Osteoblast (primary cell): Measurements from ENCODE around the gene ATG2B. TPM values are rescaled to one million over a fixed set of nuclear protein-coding genes. Genes with fewer than 3 reads are reported as not detected.

Experiments used
- DNase-seq: peaks from one replicate; pipeline ENCODE4 v3.0.0; 2011; ENCODE audit warnings: low spot score, mixed read lengths; ENCODE audit not compliant: insufficient read length; ENCODE audit errors: missing footprints
- H2AFZ ChIP-seq: 2 replicates; pipeline ENCODE4 v1.6.0; 2011; ENCODE audit warnings: mild to moderate bottlenecking, low read length
- H3K27ac ChIP-seq: 2 replicates; pipeline ENCODE4 v1.5.1; 2011; ENCODE audit warnings: mild to moderate bottlenecking, low read depth, low read length, moderate library complexity
- H3K27me3 ChIP-seq: 2 replicates; pipeline ENCODE4 v1.6.0; 2012; ENCODE audit warnings: mild to moderate bottlenecking, control low read depth, inconsistent platforms, low read length, moderate library complexity; ENCODE audit not compliant: insufficient read depth
- H3K36me3 ChIP-seq: 2 replicates; pipeline ENCODE4 v1.5.1; 2011; ENCODE audit warnings: mild to moderate bottlenecking, low read length, control low read depth, moderate library complexity; ENCODE audit not compliant: insufficient read depth
- H3K4me1 ChIP-seq: 2 replicates; pipeline ENCODE4 v1.5.1; 2011; ENCODE audit warnings: mild to moderate bottlenecking, low read length, control low read depth, moderate library complexity; ENCODE audit not compliant: insufficient read depth
- H3K4me2 ChIP-seq: 2 replicates; pipeline ENCODE4 v1.6.0; 2011; ENCODE audit warnings: mild to moderate bottlenecking, low read length; ENCODE audit not compliant: insufficient read depth
- H3K4me3 ChIP-seq: fragments of 200-600 bp; sonication (generic); 3 replicates; pipeline ENCODE4 v1.5.1; 2012; ENCODE audit warnings: mild to moderate bottlenecking, low read length, inconsistent platforms; ENCODE audit not compliant: insufficient read depth
- H3K79me2 ChIP-seq: 2 replicates; pipeline ENCODE4 v1.6.0; 2012; ENCODE audit warnings: mild to moderate bottlenecking, low read length, control low read depth, inconsistent platforms; ENCODE audit not compliant: insufficient read depth
- H3K9me3 ChIP-seq: 2 replicates; pipeline ENCODE4 v1.5.1; 2011; ENCODE audit warnings: low read depth, low read length, control low read depth
- H4K20me1 ChIP-seq: 2 replicates; pipeline ENCODE4 v1.6.0; 2012; ENCODE audit warnings: mild to moderate bottlenecking, low read length, control low read depth; ENCODE audit not compliant: insufficient read depth
- total RNA-seq: library from RNA; depleted of rRNA; stranded (reverse); fragments of >200 nt; gene quantifications from 2 replicates; pipeline ENCODE4 v1.2.3, GENCODE V29; 2012
- TF ChIP-seq, protein P1 (sequence below): IDR thresholded peaks from 2 replicates; pipeline ENCODE4 v1.5.1; 2011; ENCODE audit warnings: mild to moderate bottlenecking, low read depth, low read length, moderate library complexity; ENCODE audit errors: extremely low read depth

Gene ATG2B
- total RNA-seq, 1 donor = 35.1 TPM

DNA sequence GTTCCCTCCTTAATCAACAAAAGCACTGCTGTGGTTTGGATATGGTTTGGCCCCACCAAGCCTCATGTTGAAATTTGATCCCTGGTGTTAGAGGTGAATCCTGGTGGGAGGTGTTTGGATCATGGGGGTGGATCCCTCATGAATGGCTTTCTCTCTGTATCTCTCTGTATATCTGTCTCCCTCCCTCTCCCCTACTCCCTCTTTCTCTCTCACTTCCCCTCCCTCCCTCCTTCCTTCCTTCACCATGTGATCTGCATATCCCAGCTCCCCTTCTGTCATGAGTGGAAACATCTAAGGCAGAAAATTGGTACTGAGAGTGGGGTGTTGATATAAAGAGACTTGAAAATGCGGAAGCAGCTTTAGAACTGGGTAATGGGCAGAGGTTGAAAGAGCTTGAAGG lies 5.4 kb upstream of the ATG2B start:
- H3K4me3 ChIP-seq = no peak overlapping the region
- H2AFZ ChIP-seq = no peak overlapping the region
- TF ChIP-seq, protein P1, sequence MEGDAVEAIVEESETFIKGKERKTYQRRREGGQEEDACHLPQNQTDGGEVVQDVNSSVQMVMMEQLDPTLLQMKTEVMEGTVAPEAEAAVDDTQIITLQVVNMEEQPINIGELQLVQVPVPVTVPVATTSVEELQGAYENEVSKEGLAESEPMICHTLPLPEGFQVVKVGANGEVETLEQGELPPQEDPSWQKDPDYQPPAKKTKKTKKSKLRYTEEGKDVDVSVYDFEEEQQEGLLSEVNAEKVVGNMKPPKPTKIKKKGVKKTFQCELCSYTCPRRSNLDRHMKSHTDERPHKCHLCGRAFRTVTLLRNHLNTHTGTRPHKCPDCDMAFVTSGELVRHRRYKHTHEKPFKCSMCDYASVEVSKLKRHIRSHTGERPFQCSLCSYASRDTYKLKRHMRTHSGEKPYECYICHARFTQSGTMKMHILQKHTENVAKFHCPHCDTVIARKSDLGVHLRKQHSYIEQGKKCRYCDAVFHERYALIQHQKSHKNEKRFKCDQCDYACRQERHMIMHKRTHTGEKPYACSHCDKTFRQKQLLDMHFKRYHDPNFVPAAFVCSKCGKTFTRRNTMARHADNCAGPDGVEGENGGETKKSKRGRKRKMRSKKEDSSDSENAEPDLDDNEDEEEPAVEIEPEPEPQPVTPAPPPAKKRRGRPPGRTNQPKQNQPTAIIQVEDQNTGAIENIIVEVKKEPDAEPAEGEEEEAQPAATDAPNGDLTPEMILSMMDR = no peak
- no peak overlapping the region for H3K4me2 ChIP-seq
- H3K36me3 ChIP-seq = no peaks in the 10 kb centered on the region
- no peaks in the 10 kb centered on the region for H3K9me3 ChIP-seq
- no peaks in the 10 kb centered on the region for H3K27me3 ChIP-seq
- peaks cover 7% of the 10 kb centered on the region for H3K4me1 ChIP-seq
- no peak overlapping the region for H3K27ac ChIP-seq
- no peak for DNase-seq
- peaks cover 23% of the 10 kb centered on the region for H4K20me1 ChIP-seq
- H3K79me2 ChIP-seq = peaks cover 77% of the 10 kb centered on the region

DNA sequence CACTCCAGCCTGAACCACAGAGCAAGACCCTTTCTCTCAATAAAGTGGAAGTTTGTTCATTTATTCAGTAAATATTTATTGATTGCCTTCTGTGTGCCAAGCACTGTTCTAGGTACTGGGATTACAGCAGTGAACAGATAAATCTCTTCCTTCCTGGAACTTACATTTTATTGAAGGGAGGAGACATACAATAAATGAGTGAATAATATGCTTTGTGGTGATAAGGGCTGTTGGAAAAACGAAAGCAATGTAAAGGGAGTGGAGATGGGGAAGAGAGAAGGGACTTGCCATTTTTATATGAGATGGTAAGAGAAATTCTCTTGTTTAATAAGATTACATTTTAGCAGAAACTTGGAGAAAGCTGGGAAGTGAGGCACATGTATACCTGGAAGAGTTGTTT lies 1.8 kb upstream of the ATG2B start:
- Histone ChIP-seq H3K4me3 (no peak overlapping the region), H3K4me1 (peaks cover 17% of the 10 kb centered on the region), H3K79me2 (peaks cover 91% of the 10 kb centered on the region), H3K27ac (no peak overlapping the region), H3K27me3 (no peaks in the 10 kb centered on the region), H4K20me1 (peaks cover 43% of the 10 kb centered on the region), H3K4me2 (no peak overlapping the region), H2AFZ (no peak overlapping the region), H3K36me3 (no peaks in the 10 kb centered on the region), H3K9me3 (no peaks in the 10 kb centered on the region)
- TF ChIP-seq, protein P1 = no peak
- DNase-seq = no peak

DNA sequence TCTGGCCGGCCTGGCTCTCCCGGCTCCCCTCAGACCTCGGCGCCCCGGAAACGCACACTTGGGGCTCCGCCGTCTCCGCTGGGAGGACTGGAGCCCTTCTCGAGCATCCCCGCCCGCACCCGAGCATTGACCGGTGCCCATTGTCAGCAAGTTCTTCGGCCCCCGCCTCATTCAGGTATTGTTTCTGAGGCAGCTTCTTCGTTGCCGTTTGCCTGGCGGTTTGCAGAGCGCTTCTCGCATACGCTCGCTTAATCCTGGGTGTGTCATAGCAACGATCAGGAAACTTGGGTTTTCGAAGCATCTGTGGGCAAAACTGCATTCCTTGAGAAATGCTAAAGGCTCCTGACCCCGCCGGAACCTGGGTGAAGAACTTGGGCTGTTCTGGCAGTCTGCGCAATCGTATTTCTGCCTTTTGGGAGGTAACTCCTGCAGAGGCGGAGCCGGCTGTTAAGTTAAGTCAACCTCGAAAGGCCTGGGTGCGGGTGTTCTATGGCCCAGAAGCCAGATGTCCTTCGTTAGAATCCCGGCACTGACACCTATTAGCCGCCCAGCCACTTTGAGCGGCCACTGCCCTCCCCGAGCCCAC lies 703 bp upstream of the ATG2B start:
- Histone ChIP-seq H3K9me3 (no peaks in the 10 kb centered on the region), H3K4me2 (peak overlapping the region; percentile 96), H2AFZ (peak overlapping the region; percentile 94), H3K4me3 (peak overlapping the region; percentile 96), H3K4me1 (peaks cover 22% of the 10 kb centered on the region), H3K27me3 (no peaks in the 10 kb centered on the region), H3K36me3 (no peaks in the 10 kb centered on the region), H3K79me2 (peaks cover 90% of the 10 kb centered on the region), H3K27ac (peak overlapping the region; percentile 69), H4K20me1 (peaks cover 45% of the 10 kb centered on the region)
- peak; percentile 85 for DNase-seq
- TF ChIP-seq, protein P1 = no peak

DNA sequence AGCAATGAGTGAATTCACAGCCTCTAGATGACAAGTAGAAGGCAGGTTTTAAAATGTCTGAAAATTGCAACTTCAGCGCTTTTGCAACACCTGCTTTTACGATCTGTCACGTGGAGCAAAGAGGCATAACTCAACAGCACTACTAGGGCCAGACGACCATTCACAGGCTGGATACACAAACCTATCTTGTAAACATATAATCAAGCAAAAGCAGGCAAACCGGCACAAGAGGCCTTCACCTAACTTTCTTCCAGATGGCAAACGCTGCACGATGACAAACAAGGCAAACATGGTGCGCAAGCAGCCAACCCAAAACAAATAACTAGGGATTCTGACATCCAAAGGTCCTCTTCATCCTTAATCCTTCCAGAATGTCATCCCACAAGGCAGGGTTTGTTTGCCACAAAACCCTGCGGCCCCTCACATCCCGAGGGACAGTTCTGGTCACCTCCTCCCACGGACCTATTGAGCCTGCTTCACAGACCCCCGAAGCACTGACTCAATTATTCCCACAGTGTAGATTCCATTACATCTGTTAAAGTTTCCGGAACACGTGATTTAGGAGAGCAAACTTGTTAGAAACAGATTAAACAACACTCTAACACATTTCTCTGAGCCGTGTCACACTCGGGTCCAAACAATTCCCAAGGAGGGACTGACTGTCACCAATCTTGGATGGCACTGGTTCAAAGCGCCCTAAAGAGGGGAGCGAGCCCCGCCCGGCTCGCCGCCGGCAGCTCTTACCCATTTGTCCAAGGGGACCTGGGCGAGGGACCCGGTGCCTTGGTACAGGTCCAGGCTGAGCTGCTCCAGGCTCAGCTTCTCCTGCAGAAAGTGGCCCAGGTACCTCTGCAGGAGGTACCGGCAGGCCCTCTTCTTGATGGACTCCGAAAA lies 823 bp downstream of the ATG2B start:
- Histone ChIP-seq H2AFZ (peak overlapping the region; percentile 93), H4K20me1 (peaks cover 41% of the 10 kb centered on the region), H3K27ac (peak overlapping the region; percentile 85), H3K4me3 (peak overlapping the region; percentile 96), H3K27me3 (no peaks in the 10 kb centered on the region), H3K79me2 (peaks cover 90% of the 10 kb centered on the region), H3K4me1 (peaks cover 22% of the 10 kb centered on the region), H3K9me3 (no peaks in the 10 kb centered on the region), H3K4me2 (peak overlapping the region; percentile 100), H3K36me3 (no peaks in the 10 kb centered on the region)
- DNase-seq = peak; percentile 76
- TF ChIP-seq, protein P1 = no peak
